ENCODE measurements around the gene PTPRB.

GRCh38 chr12:70549340-70550179 lies 87.7 kb downstream of the PTPRB start:
- TF ChIP-seq GABPA (IDR thresholded peaks at IDR 0.05; ENCODE audit: borderline replicate concordance, insufficient read depth, low read length) (no peak), POLR2AphosphoS5 (IDR thresholded peaks at IDR 0.05; ENCODE audit: low read depth, low read length) (no peak), POLR2A (IDR thresholded peaks at IDR 0.05; ENCODE audit: control extremely low read depth in 1 of 2, low read depth in 2 of 2, low read length in 2 of 2) (no peak), CBX8 (IDR thresholded peaks at IDR 0.05; ENCODE audit: borderline replicate concordance, low read depth, low read length) (no peak), CTCF (IDR thresholded peaks at IDR 0.05; ENCODE audit: control extremely low read depth in 1 of 3, insufficient read depth in 1 of 3, low read depth in 1 of 3, low read length in 3 of 3) (no peak), EZH2 (IDR thresholded peaks at IDR 0.05; ENCODE audit: low read depth, low read length, severe bottlenecking) (no peak), MAX (IDR thresholded peaks at IDR 0.05) (no peak), ASH2L (IDR thresholded peaks at IDR 0.05; ENCODE audit: low read length) (no peak), GTF2F1 (IDR thresholded peaks at IDR 0.05; ENCODE audit: borderline replicate concordance, low read depth, low read length) (no peak), ZNF274 (IDR thresholded peaks at IDR 0.05; ENCODE audit: borderline replicate concordance, extremely low read depth, low read length) (no peak), SUZ12 (IDR thresholded peaks at IDR 0.05; ENCODE audit: low read length) (no peak), EGR1 (IDR thresholded peaks at IDR 0.05; ENCODE audit: borderline replicate concordance, low read depth, low read length) (no peak)

Measured in H1 (cell line).